ENCODE data around the gene GIPR.
"Not testable (repeated sequence)": the region's sequence is repeated elsewhere in the genome, so short reads cannot be mapped to it uniquely, and the experiment has no call there.

GIPR gene

DNA sequence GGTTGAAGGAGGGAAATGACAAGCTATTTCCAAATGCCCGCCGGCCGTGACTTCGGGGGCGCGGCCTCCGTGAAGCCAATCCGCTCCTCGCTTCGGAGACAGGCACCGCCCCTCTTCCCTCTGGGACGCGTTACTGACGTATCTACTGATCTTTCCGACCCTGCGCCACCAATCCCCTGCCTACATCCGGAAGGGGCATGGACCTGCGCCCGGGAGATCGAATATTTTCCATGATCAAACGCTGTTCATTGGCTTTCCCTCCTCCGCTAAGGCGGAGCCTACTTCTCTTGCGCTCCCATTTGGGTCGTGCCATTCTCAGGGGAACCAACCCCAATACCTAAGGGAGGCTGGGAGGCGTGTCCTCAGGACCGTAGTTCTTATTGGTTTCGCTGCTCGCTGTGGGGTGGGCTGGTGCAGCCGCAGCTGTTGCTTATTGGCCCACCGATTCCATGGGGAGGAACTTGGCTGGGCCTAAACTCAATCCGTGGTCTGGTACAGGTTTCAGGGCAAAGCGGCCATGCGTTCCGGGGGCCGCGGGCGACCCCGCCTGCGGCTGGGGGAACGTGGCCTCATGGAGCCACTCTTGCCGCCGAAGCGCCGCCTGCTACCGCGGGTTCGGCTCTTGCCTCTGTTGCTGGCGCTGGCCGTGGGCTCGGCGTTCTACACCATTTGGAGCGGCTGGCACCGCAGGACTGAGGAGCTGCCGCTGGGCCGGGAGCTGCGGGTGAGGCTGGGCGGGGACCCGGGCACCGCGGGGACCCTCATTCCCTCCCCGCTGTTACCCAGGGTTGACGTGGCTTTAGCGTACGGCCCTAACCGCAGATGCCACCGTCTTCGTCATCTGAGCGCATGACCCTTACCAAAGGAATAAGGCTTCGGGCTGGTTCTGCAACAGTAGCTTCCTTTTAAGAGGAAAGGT lies 24.4 kb downstream of the GIPR start, which contains the start of gene QPCTL:
Gene QPCTL, plus strand, starts transcription at position 480 of the 919 bp plus-strand sequence. Its CDS starts 38 bp downstream, at position 518.
- DNase-seq: peak; percentile 96 to 100

- peak in 1 of 2 donors; percentile 51 for DNase-seq
Measured at GRCh38 chr19:45693106-45693788, 25.2 kb downstream of the GIPR start.

DNA sequence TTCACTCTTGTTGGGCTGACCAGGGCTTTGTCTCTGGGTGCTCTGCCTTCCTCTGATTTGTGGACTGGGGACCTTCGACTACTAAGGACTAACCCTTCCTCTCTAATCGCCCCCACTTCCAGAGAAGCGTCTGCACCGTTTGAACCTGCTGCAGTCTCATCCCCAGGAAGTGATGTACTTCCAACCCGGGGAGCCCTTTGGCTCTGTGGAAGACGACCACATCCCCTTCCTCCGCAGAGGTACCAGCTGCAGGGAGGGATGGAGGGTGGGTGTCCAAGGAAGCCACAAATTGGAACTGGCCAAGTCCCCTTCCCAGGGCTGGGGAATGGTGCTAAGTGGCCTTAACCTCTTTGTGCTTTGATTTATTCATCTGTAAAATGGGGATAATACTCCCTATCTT lies 33.7 kb downstream of the GIPR start:
- DNase-seq: no peak

DNA sequence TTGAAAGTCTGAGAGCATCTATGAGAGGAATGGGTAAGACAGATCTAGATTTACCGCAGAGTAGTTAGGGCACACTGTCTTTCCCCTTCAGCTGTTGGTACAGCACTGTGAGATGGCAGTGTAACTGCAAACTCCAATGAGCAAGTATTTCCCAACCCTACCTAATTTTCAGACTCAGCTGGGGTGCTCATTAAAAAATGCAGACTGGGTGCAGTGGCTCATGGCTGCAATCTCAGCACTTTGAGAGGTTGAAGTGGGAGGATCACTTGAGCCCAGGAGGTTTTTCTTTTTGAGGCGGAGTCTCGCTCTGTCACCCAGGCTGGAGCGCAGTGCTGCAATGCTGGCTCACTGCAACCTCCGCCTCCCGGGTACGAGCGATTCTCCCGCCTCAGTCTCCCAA lies 37.1 kb downstream of the GIPR start:
- DNase-seq: no peak

DNA sequence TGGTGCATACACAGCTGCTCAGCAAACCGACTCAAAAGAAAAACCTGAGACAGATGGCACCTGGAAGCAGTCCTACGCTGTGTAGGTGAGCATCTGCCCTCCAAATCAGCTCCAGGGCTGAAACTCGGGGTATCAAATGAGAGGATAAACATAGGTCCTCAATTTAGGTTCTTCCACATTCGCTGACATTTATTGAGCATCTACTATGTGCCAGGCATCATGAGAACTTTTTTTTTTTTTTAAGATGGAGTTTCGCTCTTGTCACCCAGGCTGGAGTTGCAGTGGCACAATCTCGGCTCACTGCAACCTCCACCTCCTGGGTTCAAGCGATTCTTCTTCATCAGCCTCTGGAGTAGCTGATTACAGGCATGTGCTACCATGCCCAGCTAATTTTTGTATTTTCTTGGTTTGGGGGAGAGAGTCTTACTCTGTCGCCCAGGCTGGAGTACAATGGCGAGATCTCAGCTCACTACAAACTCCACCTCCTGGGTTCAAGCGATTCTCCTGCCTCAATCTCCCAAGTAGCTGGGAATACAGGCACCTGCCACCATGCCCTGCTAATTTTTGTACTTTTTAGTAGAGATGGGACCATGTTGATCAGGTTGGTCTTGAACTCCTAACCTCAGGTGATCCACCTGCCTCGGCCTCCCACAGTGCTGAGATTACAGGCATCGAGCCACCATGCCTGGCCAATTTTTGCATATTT lies 37.8 kb downstream of the GIPR start:
- DNase-seq: no peak

DNA sequence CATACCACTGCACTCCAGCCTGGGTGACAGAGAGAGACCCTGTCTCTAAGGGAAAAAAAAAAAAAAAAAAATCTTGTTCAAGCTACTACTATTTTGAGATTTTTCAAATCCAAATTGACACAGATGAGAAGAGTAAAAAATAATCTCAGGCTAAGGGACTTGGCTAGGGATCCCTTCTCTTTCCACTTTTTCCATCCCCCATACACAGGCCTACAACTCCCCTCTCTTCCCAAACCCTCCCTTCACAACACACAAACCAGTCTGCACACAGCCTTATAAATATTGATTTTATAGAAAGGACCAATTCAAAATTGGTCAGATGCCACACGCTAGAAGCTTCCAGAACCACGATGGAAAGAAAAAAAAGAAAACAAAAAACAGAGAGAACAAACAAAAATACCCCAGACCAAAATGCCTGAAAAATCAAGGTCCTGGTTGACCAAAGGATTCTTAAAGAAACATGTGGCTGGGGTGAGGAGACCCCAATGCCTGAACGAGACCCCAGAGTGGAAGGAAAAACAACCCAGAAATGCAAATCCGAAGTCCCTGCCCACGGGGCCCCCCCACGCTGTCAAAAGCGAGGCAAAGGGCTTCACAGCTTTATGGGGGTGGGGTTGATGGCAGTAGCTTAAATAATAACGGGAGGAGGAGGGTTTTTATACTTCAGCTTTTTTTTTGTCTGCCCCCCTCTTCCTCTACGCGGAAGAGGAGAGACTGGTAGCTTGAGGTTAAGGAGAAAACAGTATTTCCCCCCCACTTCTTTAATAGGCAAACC lies 42.5 kb downstream of the GIPR start:
- no peak for DNase-seq

GRCh38 chr19:45711851-45712698 lies 44.1 kb downstream of the GIPR start:
- DNase-seq: no peak

GRCh38 chr19:45712699-45713067 lies 44.7 kb downstream of the GIPR start:
- no peak for DNase-seq

GRCh38 chr19:45713141-45713540 lies 45.1 kb downstream of the GIPR start:
- no peak for DNase-seq

- no peak for DNase-seq
Measured at GRCh38 chr19:45715139-45715538, 47.1 kb downstream of the GIPR start.

- no peak for DNase-seq
Measured at GRCh38 chr19:45716359-45717130, 48.5 kb downstream of the GIPR start.

DNA sequence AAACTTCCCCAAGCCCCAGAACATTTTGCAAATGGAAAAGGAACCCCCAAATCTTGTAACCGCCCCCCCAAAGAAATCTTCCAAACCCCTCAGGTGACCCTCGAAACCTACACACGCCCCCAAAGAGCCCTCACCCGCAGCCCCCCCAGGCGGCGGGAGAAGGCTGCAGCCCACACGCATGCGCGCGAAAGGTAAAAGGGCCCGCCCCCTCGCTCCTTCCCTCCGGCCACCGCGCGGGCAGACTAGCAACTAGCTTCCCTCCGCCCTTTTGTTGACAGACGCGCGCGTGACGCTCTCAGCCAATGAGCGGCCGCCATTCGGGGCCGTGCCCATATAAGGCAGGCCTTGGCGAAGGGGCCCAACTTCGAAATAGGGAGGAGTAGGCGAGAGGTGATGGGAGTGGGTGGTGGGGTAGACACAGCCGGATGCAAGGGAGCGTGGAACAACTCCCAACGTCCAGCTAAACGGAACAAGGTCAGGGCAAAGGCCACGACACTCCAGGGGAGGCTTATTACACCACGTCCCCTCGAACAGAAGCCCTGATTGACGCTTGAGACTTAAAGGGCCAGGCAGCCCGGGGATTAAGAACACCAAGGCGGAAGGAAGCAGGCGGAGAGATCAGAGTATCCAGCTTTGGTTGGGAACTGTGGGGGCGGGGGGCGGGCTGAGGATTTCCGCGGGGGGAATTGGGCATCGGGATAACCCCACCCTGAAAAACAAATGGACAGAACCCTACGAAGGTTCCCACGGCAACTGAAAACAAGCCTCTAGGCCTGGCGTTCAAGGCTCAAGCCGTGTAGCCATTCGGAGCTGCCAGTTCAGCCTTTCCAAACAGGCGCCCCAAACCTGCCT lies 49.3 kb downstream of the GIPR start:
- DNase-seq: peak; percentile 98 to 99

GRCh38 chr19:45717983-45718650 lies 50.1 kb downstream of the GIPR start:
- DNase-seq: no peak

DNA sequence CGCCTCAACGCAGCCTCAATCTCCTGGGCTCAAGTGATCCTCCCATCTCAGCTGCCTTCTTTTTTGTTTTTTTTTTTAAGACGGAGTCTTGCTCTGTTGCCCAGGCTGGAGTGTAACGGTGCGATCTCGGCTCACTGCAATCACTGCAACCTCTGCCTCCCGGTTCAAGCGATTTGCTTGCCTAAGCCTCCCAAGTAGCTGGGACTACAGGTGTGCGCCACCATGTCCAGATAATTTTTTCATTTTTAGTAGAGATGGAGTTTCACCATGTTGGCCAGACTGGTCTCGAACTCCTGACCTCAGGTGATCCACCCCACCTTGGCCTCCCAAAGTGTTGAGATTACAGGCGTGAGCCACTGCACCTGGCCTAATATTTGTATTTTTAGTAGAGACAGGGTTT lies 52.0 kb downstream of the GIPR start:
- DNase-seq: not testable (repeated sequence)

- not testable (repeated sequence) for DNase-seq
Measured at GRCh38 chr19:45728683-45729082, 60.7 kb downstream of the GIPR start.

DNA sequence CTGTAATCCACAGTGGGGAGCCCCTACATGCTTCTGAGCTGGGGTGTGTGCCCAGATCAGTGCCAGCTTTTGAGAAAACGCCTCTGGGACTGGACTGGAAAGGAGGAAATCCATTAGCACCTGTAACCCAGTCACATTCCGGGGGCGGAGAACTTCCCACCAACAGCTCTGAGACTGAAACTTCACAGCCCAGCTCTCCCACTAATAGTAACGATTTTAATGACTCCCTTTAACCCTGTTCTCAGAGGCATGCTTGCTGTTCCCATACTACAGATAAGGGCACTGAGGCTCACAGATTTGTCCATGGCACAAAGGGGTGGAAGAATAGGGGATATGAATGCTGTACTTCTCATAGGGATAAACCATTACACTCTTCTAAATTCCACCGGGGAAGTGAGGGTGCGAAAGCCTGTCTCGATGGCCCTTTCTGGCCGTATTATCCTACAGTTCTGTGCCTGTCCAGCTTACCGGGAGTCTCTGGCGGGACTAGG lies 61.8 kb downstream of the GIPR start:
- DNase-seq: no peak

- DNase-seq: peak; percentile 98 to 99
Measured at GRCh38 chr19:45730368-45731288, 62.6 kb downstream of the GIPR start, which contains the start of gene FBXO46. Gene FBXO46 (minus strand): TSS chr19:45730896. CDS start chr19:45713495, 17,401 bp downstream.
